Bone marrow (tissue), 2 donors: ENCODE results near the gene ADAM21.
"Not testable (repeated sequence)": the region's sequence is repeated elsewhere in the genome, so short reads cannot be mapped to it uniquely, and the experiment has no call there.

Experiments
- DNase-seq, 2 donors: peaks; one replicate each; lab custom pipeline; 2025; lab: John Stamatoyannopoulos, UW

The ADAM21 gene

GRCh38 chr14:70451874-70452273 is at the start of gene ADAM21:
Gene ADAM21, plus strand, starts transcription at chr14:70452174. Its CDS starts 5,326 bp downstream, at chr14:70457500.
- DNase-seq: no peak

GRCh38 chr14:70403335-70403734 is 48.6 kb upstream of the ADAM21 start:
- DNase-seq: not testable (repeated sequence)

GRCh38 chr14:70406216-70406615 is 45.8 kb upstream of the ADAM21 start:
- DNase-seq: not testable (repeated sequence)

GRCh38 chr14:70407621-70408020 is 44.4 kb upstream of the ADAM21 start:
- DNase-seq: no peak

GRCh38 chr14:70415788-70416187 is 36.2 kb upstream of the ADAM21 start:
- DNase-seq: no peak

- DNase-seq: no peak
Observed at GRCh38 chr14:70416338-70416724, 35.6 kb upstream of the ADAM21 start.

- peak; percentile 1 to 27 for DNase-seq
Observed at GRCh38 chr14:70416725-70417349, 35.1 kb upstream of the ADAM21 start, which contains the start of gene SYNJ2BP. Gene SYNJ2BP, minus strand, starts transcription at chr14:70417090. Its CDS starts 127 bp downstream, at chr14:70416963.

GRCh38 chr14:70419270-70419931 is 32.6 kb upstream of the ADAM21 start:
- not testable (repeated sequence) for DNase-seq

GRCh38 chr14:70422538-70422937 is 29.4 kb upstream of the ADAM21 start:
- no peak for DNase-seq

GRCh38 chr14:70425354-70425753 is 26.6 kb upstream of the ADAM21 start:
- DNase-seq: no peak

GRCh38 chr14:70426555-70426954 is 25.4 kb upstream of the ADAM21 start:
- DNase-seq: not testable (repeated sequence)

- no peak for DNase-seq
Observed at GRCh38 chr14:70436867-70437266, 15.1 kb upstream of the ADAM21 start.

- DNase-seq: no peak
Observed at GRCh38 chr14:70441641-70442040, 10.3 kb upstream of the ADAM21 start.

GRCh38 chr14:70442750-70443149 is 9.2 kb upstream of the ADAM21 start:
- DNase-seq: no peak

GRCh38 chr14:70448633-70449340 is 3.2 kb upstream of the ADAM21 start:
- DNase-seq: no peak

GRCh38 chr14:70454731-70455130 is 2.8 kb downstream of the ADAM21 start:
- DNase-seq: no peak

- DNase-seq: no peak
Observed at GRCh38 chr14:70468731-70469130, 16.8 kb downstream of the ADAM21 start.

- not testable (repeated sequence) for DNase-seq
Observed at GRCh38 chr14:70470863-70471563, 19.0 kb downstream of the ADAM21 start.

- DNase-seq: no peak
Observed at GRCh38 chr14:70472253-70473159, 20.5 kb downstream of the ADAM21 start.

- no peak for DNase-seq
Observed at GRCh38 chr14:70473825-70474224, 21.9 kb downstream of the ADAM21 start.

GRCh38 chr14:70475459-70475858 is 23.5 kb downstream of the ADAM21 start:
- DNase-seq: not testable (repeated sequence)
